Measurements from ENCODE around the gene SOX18.

DNA sequence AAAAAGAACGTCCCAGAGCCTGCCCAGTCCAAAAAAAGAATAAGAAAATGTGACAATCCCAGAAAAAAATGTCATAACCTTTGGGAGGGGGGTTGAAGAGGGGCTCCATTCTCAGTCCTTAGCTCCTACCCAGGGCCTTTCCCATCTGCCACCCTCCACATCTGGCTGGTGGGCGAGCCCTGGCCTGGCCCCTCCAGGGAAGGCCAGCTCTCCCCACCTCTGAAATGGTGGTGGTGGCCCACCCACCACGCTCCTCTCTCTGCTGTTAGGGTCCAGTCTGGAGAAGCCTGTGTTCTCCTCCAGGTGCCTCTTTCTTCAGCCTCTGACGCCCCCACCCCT, 29.5 kb upstream of the SOX18 start:
- TF ChIP-seq CTCF (conservative IDR thresholded peaks at IDR 0.05; ENCODE audit: low read length) (no peak), EZH2phosphoT487 (IDR thresholded peaks at IDR 0.05; ENCODE audit: borderline replicate concordance) (no peak)
